RPMI8226 (cell line): ENCODE results near the gene SH3PXD2A.
"Not testable (repeated sequence)": the region's sequence is repeated elsewhere in the genome, so short reads cannot be mapped to it uniquely, and the experiment has no call there.

ENCODE experiments used
- DNase-seq: peaks from one replicate; pipeline ENCODE4 v3.0.0-alpha.2; 2015

SH3PXD2A gene

DNA sequence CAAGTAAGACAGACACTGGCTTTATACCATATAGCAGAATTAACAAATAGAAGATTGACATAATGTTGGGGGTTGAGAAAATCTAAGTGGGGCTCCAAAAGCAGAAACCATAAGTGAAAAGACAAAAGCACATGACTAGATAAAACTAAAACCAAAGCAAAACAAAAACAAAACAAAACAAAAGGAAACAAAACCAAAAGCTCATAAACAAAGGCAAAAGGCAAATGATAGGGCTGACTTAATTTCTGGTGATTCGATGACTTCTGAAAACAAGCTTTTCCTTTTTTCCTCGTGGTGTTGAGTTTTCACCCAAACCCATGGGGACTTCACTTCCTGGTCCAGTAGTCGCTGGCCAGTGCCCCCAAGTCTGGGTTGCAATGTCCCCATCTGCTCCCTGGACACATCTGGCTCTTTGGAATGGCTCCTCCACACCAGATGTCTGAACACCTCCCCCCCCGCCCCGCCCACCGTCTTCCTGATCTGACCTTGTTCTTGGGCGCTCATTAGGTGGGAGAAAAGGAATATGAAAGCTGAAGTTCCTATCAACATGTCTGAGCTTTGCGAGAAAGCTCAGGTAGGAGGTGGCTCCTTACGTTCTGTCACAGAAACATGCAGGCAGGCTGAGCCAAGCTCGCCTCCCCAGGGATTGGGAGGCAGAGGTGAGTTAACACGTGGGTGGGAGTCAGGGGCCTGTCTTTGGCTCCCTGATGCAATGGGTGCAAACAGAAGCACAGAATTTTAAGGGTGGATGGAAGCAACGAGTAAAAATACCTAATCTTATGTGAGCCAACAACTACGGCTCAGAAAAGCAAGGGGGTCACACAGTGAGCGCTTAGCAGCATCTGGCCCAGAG lies 240.8 kb downstream of the SH3PXD2A start:
- DNase-seq: no peak

DNA sequence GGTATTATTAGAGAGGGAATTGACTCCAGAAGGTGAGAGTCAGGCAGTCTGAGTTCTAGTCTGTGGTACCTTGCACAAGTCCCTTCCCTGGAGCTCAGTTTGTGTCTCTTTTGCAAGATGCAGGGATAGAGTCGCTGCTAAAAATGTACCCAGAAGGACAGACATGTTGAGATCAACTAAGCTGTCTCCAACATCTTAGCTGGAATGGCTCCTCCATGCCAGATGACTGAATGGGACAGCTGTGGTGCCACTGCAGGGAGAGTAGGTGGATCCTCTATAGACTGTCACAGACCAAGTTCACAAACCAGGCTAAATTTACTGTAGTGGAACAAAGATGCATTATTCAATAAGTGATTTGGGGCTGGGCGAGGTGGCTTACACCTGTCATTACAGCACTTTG lies 241.8 kb downstream of the SH3PXD2A start:
- DNase-seq: no peak

DNA sequence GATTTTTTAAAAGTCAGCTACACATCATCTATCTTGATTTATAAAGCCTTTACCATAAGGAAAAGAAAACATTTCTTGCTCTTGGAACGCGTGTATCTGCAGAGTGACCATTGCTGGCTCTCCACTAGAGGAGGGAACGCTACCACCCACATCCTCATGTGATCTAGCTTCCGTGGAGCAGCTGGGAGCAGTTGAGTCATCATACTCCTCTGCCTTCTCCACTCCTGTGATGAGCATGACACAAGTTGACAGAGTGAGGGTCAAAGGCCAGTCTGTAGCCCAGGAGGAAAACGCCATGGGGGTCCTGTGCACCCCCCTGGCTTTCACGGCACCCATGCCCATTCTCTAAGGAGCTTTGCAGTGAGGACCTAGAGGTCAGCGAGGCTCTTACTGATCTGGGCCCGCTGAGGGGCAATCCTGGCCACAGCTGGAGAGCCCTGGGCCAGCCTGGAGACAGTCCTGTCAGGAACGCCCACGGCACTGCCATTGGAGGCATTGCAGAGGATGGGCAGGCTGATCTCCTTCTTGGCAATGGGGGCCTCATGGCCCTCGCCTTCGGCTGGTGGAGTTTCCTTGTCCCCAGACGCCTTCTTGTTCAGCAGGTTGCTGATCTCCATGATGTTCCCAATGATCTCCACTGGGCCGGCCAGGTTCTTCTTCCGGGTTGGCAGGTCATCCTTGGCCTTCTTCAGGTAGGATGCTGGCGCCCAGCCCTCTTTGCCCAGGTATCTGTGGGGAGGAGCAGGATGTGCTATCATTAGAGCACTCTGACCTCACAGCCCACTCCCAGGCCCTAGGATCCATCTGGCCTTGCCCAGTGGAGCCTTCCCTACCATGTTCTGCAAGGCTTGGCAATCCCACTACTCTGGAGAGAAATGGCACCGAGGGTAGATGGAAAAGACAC lies 242.7 kb downstream of the SH3PXD2A start:
- DNase-seq: no peak

DNA sequence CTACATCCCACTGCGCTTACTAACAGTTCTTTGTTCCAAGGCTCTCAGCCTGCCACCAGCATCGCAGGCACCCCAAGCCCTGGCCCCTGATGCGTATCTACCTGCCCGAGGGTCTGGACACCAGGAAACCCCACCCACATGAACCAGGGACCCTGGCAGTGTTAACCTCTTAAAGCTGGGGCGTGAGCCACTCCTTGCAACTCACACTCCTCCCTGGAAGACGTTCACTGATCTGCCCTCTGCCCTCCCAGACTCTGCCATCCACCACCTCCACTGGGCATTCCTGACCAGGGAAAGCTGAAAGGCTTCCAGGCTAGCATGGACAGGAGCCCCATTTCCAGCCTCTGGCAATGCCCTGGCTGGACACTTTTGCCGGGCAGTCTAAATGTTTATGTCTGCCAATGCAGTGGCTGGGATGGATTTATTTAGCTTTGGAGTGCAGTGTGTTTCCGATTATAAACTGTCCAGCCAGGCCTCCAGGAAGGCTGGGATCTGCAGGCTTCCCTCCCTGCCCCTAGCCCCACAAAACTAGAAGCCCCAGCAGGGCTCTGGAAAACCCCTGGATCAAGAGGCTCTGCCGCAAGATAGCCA lies 244.4 kb downstream of the SH3PXD2A start:
- DNase-seq: no peak

GRCh38 chr10:103610083-103610472 lies 245.3 kb downstream of the SH3PXD2A start:
- DNase-seq: no peak

- no peak for DNase-seq
Measured at GRCh38 chr10:103609231-103610082, 245.9 kb downstream of the SH3PXD2A start.

GRCh38 chr10:103608056-103608455 lies 247.3 kb downstream of the SH3PXD2A start:
- not testable (repeated sequence) for DNase-seq

DNA sequence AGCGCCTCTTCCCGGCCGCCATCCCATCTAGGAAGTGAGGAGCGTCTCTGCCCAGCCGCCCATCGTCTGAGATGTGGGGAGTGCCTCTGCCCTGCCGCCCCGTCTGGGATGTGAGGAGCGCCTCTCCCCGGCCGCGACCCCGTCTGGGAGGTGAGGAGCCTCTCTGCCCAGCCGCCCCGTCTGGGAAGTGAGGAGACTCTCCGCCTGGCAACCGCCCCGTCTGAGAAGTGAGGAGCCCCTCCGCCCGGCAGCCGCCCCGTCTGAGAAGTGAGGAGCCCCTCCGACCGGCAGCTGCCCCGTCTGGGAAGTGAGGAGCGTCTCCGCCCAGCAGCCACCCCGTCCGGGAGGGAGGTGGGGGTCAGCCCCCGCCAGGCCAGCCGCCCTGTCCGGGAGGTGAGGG lies 248.3 kb downstream of the SH3PXD2A start:
- not testable (repeated sequence) for DNase-seq

DNA sequence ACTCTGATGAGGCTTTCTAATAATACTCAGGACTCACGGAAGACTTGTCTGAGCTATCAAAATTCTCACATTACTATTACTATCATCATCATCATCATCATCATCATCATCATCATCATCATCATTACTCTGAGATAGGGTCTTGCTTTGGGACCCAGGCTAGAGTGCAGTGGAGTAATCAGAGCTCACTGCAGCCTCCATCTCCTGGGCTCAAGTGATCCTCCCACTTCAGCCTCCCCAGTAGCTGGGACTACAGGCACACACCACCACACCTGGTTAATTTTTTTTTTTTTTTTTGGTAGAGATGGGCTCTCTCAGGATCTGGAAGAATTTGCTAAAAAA lies 249.3 kb downstream of the SH3PXD2A start:
- DNase-seq: not testable (repeated sequence)

DNA sequence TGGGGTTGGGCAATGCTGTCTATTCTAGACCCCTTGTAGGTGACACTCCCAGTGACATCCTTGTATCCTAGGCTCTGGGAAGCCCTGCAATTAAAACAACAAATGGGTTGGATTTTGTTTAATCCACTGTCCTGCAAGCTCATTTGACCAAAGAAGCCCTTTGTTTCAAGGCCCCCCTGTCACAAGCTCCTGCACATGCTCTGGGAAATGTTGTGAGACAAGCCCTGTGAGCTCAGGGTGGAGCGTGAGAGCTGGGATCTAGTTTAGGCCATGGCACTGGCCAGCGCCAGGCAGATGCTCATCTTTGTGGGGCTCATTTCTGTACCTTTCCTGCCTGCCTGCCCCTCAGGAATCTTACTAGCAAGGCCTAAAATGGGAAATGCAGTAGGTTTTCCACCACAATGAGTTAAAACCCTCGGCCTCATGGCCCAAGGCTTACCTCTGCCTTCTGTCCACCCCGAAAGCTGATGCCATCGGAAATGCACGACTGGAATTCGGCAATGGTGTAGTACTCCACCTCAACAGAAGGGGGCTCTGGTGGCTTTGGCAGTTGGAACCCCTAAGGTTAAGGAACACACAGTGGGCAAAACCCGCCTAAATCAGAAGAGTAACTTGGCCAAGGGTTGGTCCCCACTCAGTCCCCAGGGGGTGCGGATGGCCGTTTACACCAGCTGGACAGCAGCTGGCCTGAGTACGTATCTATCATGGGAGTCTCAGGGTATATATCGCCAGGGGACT lies 249.8 kb downstream of the SH3PXD2A start:
- DNase-seq: no peak

- DNase-seq: no peak
Measured at GRCh38 chr10:103603382-103603781, 252.0 kb downstream of the SH3PXD2A start.

GRCh38 chr10:103602852-103603155 lies 252.6 kb downstream of the SH3PXD2A start:
- no peak for DNase-seq

DNA sequence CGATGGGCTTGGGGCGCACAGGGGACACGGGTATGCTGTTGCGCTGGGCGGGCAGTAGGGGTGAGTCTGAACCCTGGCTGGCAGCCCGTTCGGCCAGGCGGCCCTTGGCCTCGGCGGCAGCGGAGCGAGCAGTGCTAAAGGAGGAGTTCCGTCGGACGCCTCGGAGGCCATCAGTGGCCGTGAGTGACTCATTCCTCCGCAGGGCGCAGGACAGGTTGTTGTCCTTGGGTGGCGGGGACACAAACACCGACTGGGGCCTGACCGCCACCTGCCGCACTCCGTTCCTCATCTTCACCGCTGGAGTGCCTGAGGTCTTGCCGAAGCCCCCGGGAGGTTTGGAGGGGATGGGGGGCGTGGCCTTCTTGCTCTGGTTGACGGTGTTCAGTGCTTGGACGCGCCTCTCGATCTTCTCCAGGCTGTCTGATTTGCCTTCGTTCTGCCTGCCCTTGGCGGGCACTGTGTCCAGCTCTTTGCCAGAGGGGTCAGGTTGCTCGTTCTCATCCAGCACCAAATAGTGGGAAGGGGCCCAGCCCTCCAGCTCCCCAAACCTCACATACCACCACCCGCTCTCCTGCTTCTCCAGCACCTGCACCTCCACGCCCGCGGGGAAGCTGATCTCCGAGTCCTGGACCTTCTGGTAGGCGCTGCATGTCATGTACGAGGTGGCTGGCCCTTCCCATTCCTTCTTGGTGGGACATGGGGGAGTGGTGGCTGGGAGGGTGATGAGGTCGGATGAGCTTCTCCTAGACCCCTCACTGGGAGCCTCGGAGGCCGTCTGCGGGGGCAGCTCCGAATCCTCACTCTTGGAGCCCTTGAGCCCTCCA lies 253.1 kb downstream of the SH3PXD2A start:
- DNase-seq: no peak

GRCh38 chr10:103600956-103601569 lies 254.3 kb downstream of the SH3PXD2A start:
- DNase-seq: no peak

- DNase-seq: no peak
Measured at GRCh38 chr10:103600325-103600724, 255.1 kb downstream of the SH3PXD2A start.

DNA sequence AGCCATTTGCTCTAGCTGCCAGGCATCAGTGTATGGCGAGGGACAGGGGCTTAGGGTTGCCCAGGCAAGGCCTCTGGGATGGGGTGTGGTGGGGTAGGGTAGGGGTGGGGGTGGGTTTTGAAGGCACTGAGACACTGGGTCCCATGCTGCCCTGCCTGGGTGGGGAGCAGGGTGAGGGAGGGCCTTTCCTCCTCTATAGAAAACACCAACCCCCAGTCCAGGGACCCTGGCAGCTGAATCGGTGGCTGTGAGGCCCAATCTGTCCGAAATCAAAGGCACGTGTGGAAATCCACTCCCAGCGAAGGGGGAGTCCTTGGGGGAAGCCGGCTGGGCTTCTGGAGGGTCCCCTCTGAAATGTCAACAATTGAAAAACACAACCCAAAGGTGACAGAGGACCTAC lies 255.5 kb downstream of the SH3PXD2A start:
- DNase-seq: no peak

- DNase-seq: no peak
Measured at GRCh38 chr10:103599211-103599610, 256.2 kb downstream of the SH3PXD2A start.

DNA sequence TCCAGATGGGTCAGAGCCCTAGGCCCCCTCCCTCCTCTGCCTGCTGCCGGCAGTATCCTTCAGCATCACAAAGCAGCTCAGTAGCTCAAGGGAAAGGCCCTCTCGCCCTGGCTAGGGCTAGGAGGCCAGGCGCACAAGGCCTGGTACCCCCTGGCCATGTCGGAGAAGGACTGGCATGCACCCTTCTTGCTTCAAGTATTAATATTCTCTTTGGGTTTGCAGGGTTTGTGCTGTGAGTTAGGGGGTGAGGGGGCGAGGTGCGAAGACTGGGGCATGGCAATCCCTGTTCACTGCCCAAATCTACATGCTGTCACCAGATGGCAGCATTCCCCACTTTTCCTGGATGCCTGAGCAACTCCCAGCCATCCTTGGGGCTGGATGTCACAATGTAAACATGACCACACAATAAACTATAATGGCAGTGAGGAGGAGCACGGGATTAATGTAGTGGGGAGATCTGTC lies 256.7 kb downstream of the SH3PXD2A start:
- peak; percentile 44 for DNase-seq

GRCh38 chr10:103597003-103597402 lies 258.4 kb downstream of the SH3PXD2A start:
- no peak for DNase-seq

- DNase-seq: no peak
Measured at GRCh38 chr10:103595933-103596726, 259.2 kb downstream of the SH3PXD2A start.
